UCSD-AML1 (cell line): ENCODE results near the gene IQCE.
"Not testable (repeated sequence)": the region's sequence is repeated elsewhere in the genome, so short reads cannot be mapped to it uniquely, and the experiment has no call there.

Experiments
- DNase-seq: peaks from one replicate; lab custom pipeline; 2025; ENCODE audit not compliant: unreplicated experiment; lab: John Stamatoyannopoulos, UW

The IQCE gene

DNA sequence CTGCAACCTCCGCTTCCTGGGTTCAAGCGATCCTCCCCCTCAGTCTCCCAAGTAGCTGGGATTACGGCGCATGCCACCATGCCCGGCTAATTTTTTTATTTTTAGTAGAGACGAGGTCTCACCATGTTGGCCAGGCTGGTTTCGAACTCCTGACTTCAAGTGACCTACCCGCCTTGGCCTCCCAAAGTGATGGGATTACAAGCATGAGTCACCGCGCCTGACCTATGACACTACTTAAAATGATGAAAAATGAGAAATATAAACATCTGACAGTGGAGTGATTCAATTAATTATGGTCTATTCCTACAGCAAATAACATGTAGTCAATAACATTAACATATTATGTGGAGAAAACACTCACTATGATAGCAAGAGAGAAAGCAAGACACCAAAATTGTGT is 5.7 kb upstream of the IQCE start:
- no peak for DNase-seq

DNA sequence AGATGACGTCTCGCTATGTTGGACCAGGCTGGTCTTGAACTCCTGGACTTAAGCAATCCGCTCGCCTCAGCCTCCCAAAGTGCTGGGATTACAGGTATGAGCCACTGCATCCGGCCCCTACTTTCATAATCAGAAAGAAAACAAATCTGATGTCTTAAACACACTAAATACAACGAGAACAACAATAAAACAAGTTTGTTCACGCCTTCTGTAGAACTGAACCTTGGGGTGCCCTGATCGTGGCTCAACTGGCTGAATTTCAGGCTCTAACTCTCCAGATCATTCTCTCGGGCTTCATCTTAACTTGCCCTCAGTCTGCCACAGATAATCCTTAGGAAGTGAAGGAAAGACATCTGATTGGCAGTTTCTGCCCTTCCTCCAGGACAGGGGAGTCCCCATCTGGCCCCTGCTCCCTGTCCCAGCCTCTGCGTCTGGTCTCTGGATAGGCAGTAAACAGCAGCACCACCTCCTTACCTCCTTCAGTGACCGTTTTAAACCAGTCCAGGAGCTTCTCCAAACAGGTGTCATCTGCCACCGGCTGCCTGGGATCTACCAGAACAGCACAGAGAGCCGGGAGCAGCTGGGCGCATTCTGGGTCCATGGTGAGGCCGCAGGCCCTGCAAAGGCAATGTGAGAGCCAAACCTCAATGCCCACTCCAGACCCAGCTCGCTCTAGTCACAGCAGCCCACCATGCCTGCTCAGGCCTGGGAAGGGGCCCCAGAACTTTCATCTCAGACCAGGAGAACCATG is 4.8 kb upstream of the IQCE start:
- no peak for DNase-seq

DNA sequence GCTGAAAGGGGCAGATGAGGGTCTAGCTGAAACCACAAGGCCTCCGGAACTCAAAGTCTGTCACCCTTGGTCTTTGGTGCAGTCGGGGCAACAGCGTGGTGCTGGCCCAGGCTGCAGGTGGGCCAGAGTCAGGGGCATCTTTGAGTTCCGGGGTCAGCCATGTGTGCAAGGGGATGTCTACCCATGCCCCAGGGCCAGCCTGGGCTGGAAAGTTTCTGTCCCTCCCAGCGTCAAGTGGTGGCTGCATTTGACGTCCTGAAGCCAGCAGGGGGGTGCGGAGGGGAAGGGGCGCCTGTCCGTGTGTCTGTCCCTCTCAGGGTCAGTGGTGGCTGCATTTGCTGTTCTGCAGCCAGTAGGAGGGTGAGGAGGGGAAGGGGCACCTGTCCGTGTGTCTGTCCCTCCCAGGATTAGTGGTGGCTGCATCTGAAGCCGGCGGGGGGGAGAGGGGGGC is 4.1 kb upstream of the IQCE start:
- DNase-seq, result no peak

DNA sequence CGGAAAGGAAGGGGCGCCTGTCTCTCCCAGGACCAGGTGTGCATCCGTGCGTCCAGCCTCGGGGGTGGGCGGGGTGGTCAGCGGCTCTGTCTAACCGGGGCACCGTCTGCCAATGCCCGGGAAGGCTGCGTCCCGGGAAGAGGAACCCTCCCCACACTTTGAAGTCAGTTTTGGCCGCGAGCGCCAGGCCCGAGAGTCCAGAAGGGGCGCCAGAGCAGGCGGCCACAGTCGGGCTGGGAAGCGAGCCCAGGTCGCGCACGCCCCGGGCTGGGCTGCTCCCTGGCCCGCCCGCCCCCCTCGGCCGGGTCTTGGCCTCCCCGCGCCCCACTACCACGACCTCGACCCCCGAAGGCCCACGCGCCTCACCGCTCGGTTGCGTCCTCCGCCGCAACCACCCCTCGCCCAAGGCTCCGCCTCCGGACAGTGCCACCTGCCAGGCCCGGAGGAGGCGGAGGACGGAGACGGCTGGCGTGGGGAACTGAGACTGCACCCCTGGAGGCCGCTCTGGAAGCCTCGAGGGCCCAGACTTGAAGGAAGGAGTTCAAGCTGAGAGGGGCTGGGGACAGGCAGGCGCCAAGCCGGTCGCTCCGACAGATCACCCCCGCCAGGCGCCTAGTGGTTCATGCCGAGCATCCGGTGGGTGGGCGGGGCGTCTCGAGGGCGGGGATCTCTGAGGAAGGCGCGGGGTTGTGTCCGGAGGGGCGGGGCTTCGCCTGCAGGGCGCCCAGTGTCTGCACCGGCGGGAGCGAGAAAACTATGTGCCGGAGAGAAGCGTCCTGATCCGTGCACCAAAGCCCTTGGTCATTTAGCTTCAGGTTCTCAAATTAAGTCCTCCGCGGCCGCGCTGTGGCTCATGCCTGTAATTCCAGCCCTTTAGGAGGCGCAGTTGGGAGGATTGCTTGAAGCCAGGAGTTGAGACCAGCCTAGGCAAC is 3.4 kb upstream of the IQCE start, which contains the start of gene BRAT1:
BRAT1 (minus strand) TSS at position 404 of the 932 bp plus-strand sequence. CDS start 1,093 bp downstream, outside the sequence.
- peak; percentile 83 for DNase-seq

DNA sequence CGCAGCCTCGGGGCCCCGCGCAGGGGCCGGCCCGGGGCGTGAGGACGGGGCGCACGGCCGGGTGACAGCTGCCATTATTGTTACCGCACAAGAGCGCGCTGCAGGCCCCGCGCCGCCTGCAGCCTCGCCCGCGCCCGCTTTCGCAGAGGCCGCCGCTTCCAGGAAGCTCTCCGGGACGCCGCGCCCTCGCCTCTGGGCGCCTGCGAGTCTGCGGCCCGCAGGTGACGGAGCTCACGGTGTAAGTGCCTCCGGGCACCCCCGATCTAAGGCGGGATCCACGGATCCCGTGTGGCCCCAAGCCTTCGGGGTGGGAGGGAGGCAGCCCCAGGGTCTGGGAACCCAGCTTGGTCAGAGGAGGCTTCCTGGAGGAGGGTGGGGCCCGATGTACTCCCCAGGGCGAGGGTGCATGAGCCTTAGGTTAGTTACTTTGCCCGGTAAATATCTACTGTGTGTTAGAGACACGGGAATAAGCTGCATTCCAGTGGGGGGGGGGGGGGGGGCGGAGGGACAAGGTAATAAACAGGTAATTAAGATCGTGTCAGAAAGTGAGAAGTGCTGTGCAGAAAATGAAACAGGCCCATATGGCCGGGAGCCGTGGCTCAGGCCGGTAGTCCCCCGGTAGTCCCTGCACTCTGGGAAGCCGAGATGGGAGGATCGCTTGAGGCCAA is 638 bp downstream of the IQCE start:
- no peak for DNase-seq

DNA sequence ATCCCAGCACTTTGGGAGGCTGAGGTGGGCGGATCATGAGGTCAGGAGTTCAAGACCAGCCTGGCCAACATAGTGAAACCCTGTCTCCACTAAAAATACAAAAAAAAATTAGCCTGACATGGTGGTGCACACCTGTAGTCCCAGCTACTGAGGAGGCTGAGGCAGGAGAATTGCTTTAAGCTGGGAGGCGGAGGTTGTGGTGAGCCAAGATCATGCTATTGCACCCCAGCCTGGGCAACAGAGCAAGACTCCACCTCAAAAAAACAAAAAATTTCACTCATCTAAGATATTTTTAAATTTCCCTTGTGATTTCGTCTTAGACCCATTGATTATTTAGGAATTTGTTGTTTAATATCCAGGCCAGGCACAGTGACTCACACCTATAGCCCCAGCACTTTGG is 5.2 kb downstream of the IQCE start:
- not testable (repeated sequence) for DNase-seq

DNA sequence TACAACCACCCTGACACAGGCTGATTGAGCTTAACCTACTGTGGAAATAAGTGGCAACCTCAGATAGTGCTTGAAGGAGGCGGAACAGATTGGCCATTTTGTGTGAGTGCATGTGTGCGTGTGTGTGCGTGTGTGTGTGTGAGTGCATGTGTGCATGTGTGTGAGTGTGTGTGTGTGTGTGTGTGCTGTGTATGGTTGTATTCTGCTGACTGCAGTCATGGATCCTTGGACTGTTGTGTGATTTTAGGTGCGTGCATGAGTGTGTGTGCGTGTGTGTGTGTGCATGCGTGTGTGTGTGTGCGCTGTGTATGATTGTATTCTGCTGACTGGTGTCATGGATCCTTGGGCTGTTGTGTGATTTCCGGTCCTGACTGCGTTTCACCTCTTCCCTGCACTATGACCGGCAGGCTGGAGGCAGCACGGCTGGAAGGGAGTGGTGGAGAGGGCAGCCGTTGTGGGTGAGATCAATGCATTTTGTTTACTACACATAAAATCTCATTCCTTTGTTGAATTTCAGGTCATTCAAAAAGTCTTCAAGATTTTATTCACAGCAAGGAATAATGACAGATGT is 6.3 kb downstream of the IQCE start:
- DNase-seq, result no peak

DNA sequence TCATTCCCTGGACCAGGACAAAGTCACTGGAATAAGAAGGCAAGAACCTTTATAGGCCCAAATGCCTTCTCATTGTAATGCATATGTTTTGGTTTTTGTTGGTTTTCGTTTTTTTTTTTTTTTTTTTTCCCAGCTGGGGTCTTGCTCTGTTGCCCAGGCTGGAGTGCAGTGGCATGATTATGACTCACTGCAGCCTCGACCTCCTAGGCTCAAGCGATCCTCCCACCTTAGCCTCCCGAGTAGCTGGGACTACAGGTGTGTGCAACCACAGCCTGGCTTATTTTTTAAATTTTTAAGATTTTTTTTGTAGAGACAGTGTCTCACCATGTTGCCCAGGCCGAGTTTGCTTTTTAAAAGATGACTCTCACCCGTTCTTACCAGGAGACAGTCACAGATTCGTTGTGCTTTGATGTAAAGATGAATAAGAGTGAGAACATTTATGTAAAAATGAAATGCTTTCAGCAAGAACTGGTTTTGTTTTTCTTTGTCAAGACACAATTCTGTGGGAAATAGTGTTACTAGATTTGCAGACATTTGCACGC is 7.6 kb downstream of the IQCE start:
- no peak for DNase-seq

DNA sequence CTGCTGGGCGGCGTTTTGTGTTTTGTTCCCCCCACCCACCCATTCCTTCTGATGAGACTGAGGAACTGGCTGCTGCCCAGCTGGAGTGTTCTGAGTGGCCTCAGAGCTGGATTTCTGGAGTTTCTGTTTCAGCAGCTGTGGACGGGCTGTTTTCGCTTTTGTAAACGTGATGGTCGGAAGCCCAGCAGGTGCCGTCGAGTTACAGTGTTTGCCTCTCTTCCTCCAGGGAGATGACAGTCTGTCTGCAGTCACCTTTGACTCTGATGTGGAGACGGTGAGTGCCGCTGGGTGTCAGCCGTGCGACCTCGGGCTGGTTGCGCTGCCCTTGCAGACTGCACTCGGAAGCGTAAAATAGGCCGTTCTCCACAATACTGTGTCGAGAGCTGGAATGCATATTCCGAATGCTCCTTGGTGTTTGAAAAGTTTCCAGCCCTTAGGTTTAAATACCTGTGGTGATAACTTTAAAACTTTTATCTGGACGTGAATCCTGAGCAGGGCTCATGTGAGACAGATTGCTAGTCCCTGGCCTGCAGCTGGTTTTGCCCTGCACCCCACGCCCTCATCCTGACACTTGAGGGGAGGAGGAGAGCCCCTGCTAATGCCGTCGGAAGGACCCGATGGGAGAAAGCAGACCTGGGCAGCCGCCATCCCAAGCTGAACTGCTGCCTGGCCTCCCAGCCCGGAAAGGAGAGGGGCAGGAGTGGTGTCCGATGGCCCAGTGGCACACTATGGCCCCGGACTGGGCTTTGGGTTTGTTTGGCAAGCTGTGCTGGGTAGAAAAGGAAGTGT is 8.3 kb downstream of the IQCE start:
- DNase-seq, result no peak

DNA sequence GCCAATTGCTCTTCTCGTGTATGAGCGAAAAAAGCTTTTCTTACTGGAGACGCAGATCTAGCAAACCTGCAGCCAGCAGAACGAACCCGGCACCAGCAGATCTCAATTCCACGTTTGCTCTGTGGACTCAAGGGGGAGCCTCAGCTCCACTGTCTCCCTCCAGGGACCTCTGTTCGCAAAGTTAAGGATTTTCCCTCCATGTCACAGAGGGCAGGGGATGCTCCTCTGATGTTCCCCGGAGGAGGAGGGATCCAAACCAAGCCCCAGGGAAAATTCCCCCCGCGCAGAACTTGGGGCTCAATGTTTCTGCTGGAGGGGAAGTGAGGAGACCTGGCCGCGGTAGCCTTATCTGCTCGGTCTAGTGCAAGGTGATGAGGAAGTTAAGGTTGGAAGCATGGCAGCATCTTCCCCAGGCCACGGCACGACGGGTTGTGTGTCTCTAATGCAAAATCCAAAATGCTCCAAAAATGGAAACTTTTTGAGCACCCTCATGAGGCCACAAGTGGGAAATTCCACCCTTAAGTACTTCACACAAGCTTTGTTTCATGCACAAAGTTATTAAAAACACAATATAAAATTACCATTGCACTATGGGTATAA is 9.0 kb downstream of the IQCE start:
- no peak for DNase-seq

DNA sequence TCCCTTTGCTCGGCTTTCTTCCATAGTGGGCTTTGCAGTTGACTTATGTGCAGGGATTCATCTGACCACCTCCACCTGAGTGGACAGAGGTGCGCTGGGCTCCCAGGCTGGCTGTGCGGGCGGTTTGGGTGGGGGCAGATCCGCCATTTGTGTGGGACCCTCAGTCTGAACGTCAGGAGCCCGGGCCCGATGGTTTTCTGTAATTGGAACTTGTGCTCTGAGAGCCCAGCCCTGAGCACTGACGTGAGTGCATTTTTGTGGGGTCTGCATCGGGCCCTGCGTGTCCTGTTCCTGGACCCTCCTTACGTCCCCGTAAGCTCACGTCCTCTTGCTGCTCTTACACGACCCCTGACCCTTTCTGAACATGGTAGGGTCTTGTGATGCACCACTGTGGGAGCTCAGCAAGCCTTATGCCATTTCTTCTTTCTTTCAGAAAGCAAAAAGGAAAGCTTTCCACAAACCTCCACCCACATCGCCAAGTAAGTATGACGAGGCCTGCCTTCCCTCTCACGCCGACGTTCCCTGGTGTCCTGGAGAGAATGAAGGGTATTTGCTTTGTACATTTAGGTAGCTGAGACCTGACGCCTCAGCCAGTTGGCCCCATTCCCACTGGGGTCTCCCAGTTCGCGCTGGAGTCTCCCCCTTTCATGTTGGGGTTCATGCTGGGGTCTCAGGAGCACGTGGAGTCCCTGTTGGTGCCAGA is 9.9 kb downstream of the IQCE start:
- no peak for DNase-seq

DNA sequence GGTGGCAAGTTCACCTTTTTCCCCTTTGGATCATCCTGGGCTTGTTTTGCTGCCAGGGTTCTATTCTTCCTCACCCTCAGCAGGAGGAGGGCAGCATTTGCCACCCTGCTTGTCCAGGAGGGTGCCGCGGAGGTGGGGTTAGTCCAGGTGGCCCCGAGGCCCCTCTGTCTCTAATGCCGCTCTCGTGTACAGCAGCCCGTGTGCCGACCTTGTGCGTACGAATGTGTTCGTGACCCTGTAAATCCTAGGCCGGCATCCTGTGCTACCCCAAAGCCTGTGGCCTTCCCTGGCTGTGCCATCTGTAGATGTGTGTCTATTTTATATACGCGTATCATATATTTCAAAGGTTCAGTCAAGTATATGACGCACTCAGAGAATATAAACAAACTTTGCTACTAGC is 10.6 kb downstream of the IQCE start:
- DNase-seq, result no peak

DNA sequence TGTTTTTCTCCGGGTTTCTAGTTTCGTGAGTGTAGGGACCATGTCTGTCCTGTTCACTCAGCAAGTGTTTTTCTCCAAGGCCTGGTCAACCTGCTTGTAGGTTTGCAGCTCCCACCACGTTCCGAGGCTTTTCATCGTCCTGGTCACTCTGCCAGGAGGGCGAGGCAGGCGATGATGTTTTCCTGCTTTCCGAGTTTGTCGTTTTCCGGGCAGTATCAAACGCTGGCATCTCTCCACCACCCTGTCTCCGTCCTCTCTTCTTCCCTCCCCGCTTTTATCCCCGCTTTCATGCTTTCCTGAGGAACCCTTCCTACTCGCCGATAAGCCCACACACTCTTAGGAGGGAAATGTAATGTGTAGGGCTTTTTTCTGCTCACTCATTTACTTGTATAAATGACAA is 11.2 kb downstream of the IQCE start:
- no peak for DNase-seq

DNA sequence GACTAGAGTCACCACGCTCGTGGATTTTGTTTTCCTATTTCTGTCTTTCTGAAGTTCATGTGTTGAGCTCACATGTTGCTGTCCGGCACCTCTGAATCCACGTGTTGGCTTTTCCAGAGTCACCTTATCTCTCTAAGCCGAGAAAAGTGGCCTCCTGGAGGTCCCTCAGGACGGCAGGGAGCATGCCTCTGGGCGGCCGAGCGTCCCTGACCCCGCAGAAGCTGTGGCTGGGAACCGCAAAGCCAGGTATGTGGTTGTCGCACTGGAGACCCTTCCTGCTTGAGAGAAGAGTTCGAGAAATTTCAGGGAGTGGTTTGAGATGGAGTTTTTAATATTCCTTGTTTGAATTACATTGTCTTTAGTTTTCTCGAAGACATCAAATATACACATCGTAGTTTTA is 12.6 kb downstream of the IQCE start:
- DNase-seq, result no peak

DNA sequence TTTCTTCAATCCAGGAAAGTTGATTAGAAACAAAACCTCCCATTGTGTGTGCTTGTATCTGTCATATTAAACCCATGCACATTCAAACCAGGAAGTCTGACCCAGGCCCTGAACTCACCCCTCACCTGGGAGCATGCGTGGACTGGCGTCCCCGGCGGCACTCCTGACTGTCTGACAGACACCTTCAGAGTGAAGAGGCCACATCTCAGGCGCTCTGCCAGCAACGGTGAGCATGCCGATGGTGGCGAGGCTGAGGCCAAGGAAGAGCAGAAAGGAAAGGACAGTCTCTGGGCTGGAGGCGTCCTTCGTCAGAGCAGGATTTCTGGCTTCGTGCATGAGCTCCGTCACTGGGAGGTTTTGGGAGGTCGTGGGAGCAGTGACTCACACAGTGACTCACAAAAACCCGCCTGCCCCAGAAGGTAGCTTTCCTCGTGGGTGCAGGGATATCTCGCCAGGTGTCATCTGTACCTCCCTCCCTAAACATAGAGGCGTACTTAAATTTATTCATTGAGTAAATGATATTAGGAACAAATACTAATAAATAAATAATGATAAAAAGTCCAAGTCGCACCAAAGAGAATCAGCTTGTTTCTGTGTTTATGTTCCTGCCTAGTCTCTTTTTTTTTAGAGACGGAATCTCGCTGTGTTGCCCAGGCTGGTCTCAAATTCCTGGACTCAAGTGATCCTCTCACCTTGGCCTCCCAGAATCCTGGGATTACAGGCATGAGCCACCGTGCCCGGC is 13.5 kb downstream of the IQCE start:
- no peak for DNase-seq

DNA sequence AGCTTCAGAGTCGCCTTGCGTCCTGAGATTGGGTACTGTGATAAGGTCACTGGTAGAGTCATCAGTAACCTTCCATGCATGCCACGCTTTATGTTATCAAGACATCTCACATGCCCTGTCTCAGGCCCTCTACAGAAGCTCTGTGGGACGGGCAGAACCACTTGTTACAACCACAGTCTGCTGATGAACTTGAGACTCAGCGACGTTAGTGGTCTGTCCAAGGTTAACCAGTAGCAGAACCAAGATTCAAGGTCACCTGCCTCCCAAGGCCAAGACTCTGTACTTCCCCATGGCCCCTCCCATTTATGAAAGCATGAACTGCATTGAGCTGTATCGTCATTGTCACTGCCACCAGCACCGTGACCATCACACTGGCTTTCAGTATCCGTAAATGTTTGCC is 15.0 kb downstream of the IQCE start:
- no peak for DNase-seq

DNA sequence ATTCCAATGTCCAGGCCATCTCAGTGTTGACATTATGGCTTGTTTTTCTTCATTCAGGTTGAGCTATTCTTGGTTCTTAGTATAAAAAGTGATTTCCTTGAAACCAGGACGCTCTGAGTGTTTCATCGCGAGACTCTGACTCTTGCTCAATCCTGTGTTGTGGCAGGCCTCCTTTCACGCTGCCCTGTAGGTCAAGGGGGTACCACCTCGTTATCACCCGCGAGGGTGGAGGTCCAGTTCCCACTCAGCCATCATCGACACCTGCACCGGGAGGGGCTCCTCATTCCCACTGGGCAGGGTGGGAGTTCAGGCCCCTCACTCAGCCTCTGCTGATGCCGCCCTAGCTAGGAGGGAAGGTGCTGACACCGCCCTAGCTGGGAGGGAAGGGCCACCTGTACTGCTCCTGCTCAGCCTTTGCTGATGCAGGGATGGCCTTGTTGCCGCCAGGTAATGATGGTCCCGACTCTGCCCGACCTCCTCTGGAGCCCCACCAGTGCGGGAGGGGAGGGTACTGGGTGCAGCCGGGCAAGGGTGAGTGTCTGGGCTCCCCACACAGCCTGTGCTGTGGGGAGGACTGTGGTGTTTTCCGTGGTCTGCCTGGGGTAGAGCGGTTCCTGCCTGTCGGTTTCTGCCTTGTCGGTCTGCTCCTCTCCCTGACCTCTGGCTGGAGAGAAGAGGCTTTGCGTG is 16.4 kb downstream of the IQCE start:
- DNase-seq, result no peak
